ENCODE data around the gene KCTD5. TPM values are rescaled to one million over a fixed set of nuclear protein-coding genes. Genes with fewer than 3 reads are reported as not detected.

KCTD5 gene
- total and polyA plus RNA-seq, 2 of the 8 experiments (the other 6 are each of a cell fraction or from before 2014, with no cell fraction given) = 26.6 to 31.8 TPM

DNA sequence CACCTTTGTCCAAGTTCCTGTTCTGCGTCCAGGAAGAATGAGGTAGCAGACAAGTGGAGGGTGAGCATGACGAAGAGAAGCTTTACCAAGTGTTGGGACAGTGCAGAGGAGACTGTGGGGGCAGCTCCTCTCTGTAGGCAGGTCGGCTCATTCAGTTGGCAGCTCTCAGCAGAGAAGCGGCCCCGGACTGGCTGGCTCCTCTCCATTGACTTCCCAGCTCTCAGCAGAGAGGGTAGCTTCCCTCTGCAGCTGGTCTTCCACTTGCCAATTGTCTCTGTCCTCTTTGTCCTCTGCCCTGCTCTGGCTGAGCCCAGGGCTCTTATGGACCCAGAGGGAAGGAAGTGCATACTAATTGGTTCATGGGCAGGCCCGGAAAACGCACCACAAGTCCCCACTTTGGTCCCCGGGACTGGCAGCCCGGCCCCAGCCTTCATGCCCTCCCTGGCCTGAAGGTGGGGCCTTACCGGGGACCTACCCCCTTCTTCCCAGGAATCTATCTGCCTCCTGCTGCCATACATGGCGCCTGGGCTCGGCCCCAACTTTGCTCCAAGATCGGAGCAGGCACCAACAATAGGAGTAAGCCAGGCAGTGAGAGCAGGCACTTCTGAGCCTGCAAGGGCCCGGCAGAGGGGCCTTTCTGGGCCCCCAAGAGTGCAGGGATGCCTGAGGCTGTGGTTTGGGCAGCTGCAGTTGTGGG lies 10.1 kb downstream of the KCTD5 start (continued):
- TF ChIP-seq JUN (IDR thresholded peaks at IDR 0.05; ENCODE audit: low read depth, low read length) = no peak
- TF ChIP-seq RAD21 (IDR thresholded peaks at IDR 0.05 in 1 of 2, conservative IDR thresholded peaks at IDR 0.05 in 1 of 2; ENCODE audit: low read depth in 2 of 2, low read length in 2 of 2) = no peak
